KMS-11 (cell line): ENCODE measurements around the gene FRK.

Experiments used
- H2AFZ ChIP-seq: fragments of 200-600 bp; sonication (generic); 2 replicates; pipeline ENCODE4 v1.6.1; 2016; ENCODE audit warnings: antibody characterized with exemption, mixed run types, low read depth
- H3K27ac ChIP-seq: fragments of 200-600 bp; sonication (generic); 2 replicates; pipeline ENCODE4 v1.6.1; 2016; ENCODE audit warnings: mild to moderate bottlenecking, mixed run types
- H3K27me3 ChIP-seq: fragments of 200-600 bp; sonication (generic); 2 replicates; pipeline ENCODE4 v1.6.1; 2017; ENCODE audit warnings: mild to moderate bottlenecking, low read depth, mixed run types, moderate library complexity; ENCODE audit not compliant: insufficient read depth
- H3K36me3 ChIP-seq: fragments of 200-600 bp; sonication (generic); 2 replicates; pipeline ENCODE4 v1.6.1; 2017; ENCODE audit warnings: mild to moderate bottlenecking, mixed run types; ENCODE audit not compliant: insufficient read depth
- H3K4me1 ChIP-seq: fragments of 200-600 bp; sonication (generic); 2 replicates; pipeline ENCODE4 v1.6.1; 2016; ENCODE audit warnings: mild to moderate bottlenecking, low read depth, mixed run types; ENCODE audit not compliant: poor library complexity, severe bottlenecking
- H3K4me2 ChIP-seq: fragments of 200-600 bp; sonication (generic); 2 replicates; pipeline ENCODE4 v1.7.0; 2016; ENCODE audit warnings: mild to moderate bottlenecking, mixed run types
- H3K4me3 ChIP-seq: fragments of 200-600 bp; sonication (generic); IDR thresholded peaks from 2 replicates; pipeline ENCODE4 v1.6.1; 2017; ENCODE audit warnings: low read depth, low read length, mixed read lengths; ENCODE audit not compliant: insufficient read depth
- H3K79me2 ChIP-seq: fragments of 200-600 bp; sonication (generic); 2 replicates; pipeline ENCODE4 v1.6.1; 2016; ENCODE audit warnings: low read depth, mixed run types; ENCODE audit not compliant: insufficient read depth
- H3K9ac ChIP-seq: fragments of 200-600 bp; sonication (generic); 2 replicates; pipeline ENCODE4 v1.6.1; 2016; ENCODE audit warnings: mild to moderate bottlenecking, mixed run types
- H4K20me1 ChIP-seq: fragments of 200-600 bp; sonication (generic); 2 replicates; pipeline ENCODE4 v1.6.1; 2016; ENCODE audit warnings: mild to moderate bottlenecking, mixed run types; ENCODE audit not compliant: insufficient read depth
- CTCF ChIP-seq: fragments of 200-600 bp; sonication (generic); conservative IDR thresholded peaks from 2 replicates; pipeline ENCODE4 v1.6.1; 2017; ENCODE audit warnings: low read depth, mild to moderate bottlenecking, antibody characterized with exemption, low read length, moderate library complexity, mixed read lengths

Gene FRK

GRCh38 chr6:116094041-116094440 is 33.4 kb upstream of the FRK start:
- Histone ChIP-seq H3K27ac (no peak overlapping the region), H4K20me1 (no peaks in the 10 kb centered on the region), H2AFZ (no peak overlapping the region), H3K27me3 (no peaks in the 10 kb centered on the region), H3K4me3 (no peak overlapping the region), H3K79me2 (no peaks in the 10 kb centered on the region), H3K4me1 (no peaks in the 10 kb centered on the region), H3K36me3 (no peaks in the 10 kb centered on the region), H3K9ac (no peak overlapping the region), H3K4me2 (no peak overlapping the region)
- TF ChIP-seq CTCF = no peak

- Histone ChIP-seq H3K36me3 (no peaks in the 10 kb centered on the region), H3K4me3 (no peak overlapping the region), H4K20me1 (no peaks in the 10 kb centered on the region), H3K4me2 (no peak overlapping the region), H2AFZ (no peak overlapping the region), H3K79me2 (no peaks in the 10 kb centered on the region), H3K9ac (no peak overlapping the region), H3K4me1 (peaks cover 13% of the 10 kb centered on the region), H3K27me3 (no peaks in the 10 kb centered on the region), H3K27ac (no peak overlapping the region)
- TF ChIP-seq CTCF = no peak
These were observed 29.6 kb upstream of the FRK start for GRCh38 chr6:116090251-116090650.

- H3K4me3 ChIP-seq = no peak overlapping the region
- H3K27me3 ChIP-seq = no peaks in the 10 kb centered on the region
- H3K27ac ChIP-seq = no peak overlapping the region
- H3K4me2 ChIP-seq = no peak overlapping the region
- H4K20me1 ChIP-seq = no peaks in the 10 kb centered on the region
- TF ChIP-seq CTCF = no peak
- no peak overlapping the region for H3K9ac ChIP-seq
- no peak overlapping the region for H2AFZ ChIP-seq
- H3K79me2 ChIP-seq = no peaks in the 10 kb centered on the region
- H3K36me3 ChIP-seq = no peaks in the 10 kb centered on the region
- peaks cover 13% of the 10 kb centered on the region for H3K4me1 ChIP-seq
These were observed 28.3 kb upstream of the FRK start for GRCh38 chr6:116088946-116089345.

GRCh38 chr6:116087437-116088027 is 26.8 kb upstream of the FRK start:
- Histone ChIP-seq H3K79me2 (no peaks in the 10 kb centered on the region), H4K20me1 (no peaks in the 10 kb centered on the region), H2AFZ (no peak overlapping the region), H3K27me3 (no peaks in the 10 kb centered on the region), H3K9ac (no peak overlapping the region), H3K4me2 (0 out of 2 replicates have a peak overlapping the region, but pooled peaks have one; percentile 2), H3K36me3 (no peaks in the 10 kb centered on the region), H3K27ac (no peak overlapping the region), H3K4me3 (no peak overlapping the region), H3K4me1 (peaks cover 13% of the 10 kb centered on the region)
- TF ChIP-seq CTCF = no peak
